Measurements from ENCODE around the gene ANTXR1.

The ANTXR1 gene

GRCh38 chr2:69089998-69090397 lies 77.0 kb downstream of the ANTXR1 start:
- peaks cover 12% of the 10 kb centered on the region for H3K4me1 ChIP-seq (ENCODE audit: insufficient read depth, low read length)
- no peaks in the 10 kb centered on the region for H3K9me3 ChIP-seq (ENCODE audit: low read length)
- no peak overlapping the region for H3K9ac ChIP-seq (ENCODE audit: low read length)
- no peaks in the 10 kb centered on the region for H3K27me3 ChIP-seq (ENCODE audit: control insufficient read depth in 1 of 2, insufficient read depth in 2 of 2, low read length in 2 of 2)
- H3K36me3 ChIP-seq (ENCODE audit: insufficient read depth, low read length) = peaks cover 19% of the 10 kb centered on the region
- H3K27ac ChIP-seq (ENCODE audit: low read depth, low read length) = no peak overlapping the region
- no peak overlapping the region for H3K4me3 ChIP-seq (ENCODE audit: low read depth in 1 of 2, low read length in 2 of 2)

DNA sequence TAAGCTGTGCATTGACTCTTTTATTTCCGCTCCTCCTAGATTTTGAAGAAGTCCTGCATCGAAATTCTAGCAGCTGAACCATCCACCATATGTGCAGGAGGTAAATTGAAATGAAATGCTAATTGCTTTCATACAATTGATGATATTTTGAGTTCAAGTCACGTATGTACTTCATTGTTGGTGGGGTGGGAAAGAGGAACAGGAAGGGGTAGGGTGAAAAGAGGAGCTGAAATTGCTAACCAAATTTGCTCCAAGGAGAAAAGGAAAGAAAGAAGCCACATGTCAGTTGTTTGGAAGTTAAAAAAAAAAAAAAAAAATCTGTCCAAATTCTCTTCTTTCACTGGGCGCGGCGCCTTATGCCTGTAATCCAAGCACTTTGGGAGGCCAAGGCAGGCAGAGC lies 77.8 kb downstream of the ANTXR1 start:
- Histone ChIP-seq H3K27ac (ENCODE audit: low read depth, low read length) (no peak overlapping the region), H3K9ac (ENCODE audit: low read length) (no peak overlapping the region), H3K4me1 (ENCODE audit: insufficient read depth, low read length) (peaks cover 18% of the 10 kb centered on the region), H3K27me3 (ENCODE audit: control insufficient read depth in 1 of 2, insufficient read depth in 2 of 2, low read length in 2 of 2) (no peaks in the 10 kb centered on the region), H3K9me3 (ENCODE audit: low read length) (no peaks in the 10 kb centered on the region), H3K4me3 (ENCODE audit: low read depth in 1 of 2, low read length in 2 of 2) (no peak overlapping the region), H3K36me3 (ENCODE audit: insufficient read depth, low read length) (peaks cover 19% of the 10 kb centered on the region)

DNA sequence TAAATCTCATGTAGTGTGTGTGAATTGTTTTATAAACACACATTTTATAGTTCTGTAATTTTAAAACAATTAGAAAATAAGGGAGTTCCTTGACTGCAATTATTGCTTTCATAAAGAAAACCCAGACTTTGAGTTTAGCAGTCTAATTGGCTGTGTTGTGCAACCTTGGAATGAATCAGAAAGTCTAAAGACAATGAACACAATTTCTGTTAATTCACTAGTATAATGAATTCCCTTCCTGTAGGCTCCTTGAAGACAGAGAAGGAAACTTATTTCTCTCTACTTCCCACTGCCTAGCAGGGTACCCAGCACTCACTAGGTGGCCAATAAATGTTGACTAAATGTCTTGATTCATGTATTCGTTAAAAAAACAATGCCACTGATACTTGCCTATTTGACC lies 79.9 kb downstream of the ANTXR1 start:
- Histone ChIP-seq H3K9ac (ENCODE audit: low read length) (no peak overlapping the region), H3K4me1 (ENCODE audit: insufficient read depth, low read length) (peaks cover 25% of the 10 kb centered on the region), H3K36me3 (ENCODE audit: insufficient read depth, low read length) (peaks cover 19% of the 10 kb centered on the region), H3K27ac (ENCODE audit: low read depth, low read length) (no peak overlapping the region), H3K9me3 (ENCODE audit: low read length) (no peaks in the 10 kb centered on the region), H3K4me3 (ENCODE audit: low read depth in 1 of 2, low read length in 2 of 2) (no peak overlapping the region), H3K27me3 (ENCODE audit: control insufficient read depth in 1 of 2, insufficient read depth in 2 of 2, low read length in 2 of 2) (no peaks in the 10 kb centered on the region)

GRCh38 chr2:69095305-69095704 lies 82.3 kb downstream of the ANTXR1 start:
- Histone ChIP-seq H3K9ac (ENCODE audit: low read length) (no peak overlapping the region), H3K27me3 (ENCODE audit: control insufficient read depth in 1 of 2, insufficient read depth in 2 of 2, low read length in 2 of 2) (no peaks in the 10 kb centered on the region), H3K27ac (ENCODE audit: low read depth, low read length) (no peak overlapping the region)

DNA sequence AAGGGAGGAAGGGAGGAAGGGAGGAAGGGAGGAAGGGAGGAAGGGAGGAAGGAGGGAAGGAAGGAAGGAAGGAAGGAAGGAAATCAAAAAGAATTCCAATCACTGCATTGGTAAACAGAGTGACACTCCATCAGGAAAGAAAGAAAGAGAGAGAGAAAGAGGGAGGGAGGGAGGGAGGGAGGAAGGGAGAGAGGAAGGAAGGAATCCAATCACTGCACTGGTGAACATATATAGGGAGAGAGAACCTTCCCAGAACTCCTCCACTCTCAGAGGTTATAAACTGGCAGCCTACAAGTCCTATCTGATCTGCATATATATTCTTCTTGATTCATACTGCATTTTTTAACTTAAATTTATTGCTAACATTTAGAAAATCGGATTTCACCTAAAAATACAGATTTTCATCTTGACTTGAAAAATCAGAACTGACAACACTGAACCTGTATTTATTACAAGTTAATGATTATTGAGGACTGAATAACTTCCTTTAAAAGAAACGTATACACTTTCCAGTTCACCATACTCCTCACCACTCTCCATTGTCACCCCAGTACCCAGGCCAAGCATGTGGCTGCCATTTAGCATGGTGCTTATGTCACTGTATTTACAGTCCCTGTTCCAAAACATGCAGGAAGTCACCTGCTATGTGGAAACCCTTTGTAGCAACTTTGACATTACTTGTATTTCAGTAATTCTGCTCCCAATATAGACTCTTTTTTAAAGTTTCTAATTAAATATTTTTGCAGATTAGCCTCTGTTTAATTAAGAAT lies 83.5 kb downstream of the ANTXR1 start:
- H3K36me3 ChIP-seq (ENCODE audit: insufficient read depth, low read length) = peaks cover 10% of the 10 kb centered on the region
- H3K27me3 ChIP-seq (ENCODE audit: control insufficient read depth in 1 of 2, insufficient read depth in 2 of 2, low read length in 2 of 2) = no peaks in the 10 kb centered on the region
- peaks cover 25% of the 10 kb centered on the region for H3K4me1 ChIP-seq (ENCODE audit: insufficient read depth, low read length)
- no peak overlapping the region for H3K4me3 ChIP-seq (ENCODE audit: low read depth in 1 of 2, low read length in 2 of 2)
- H3K27ac ChIP-seq (ENCODE audit: low read depth, low read length) = peak overlapping the region; percentile 9
- H3K9ac ChIP-seq (ENCODE audit: low read length) = no peak overlapping the region
- no peaks in the 10 kb centered on the region for H3K9me3 ChIP-seq (ENCODE audit: low read length)

More at GRCh38 chr2:69095305-69095704, 82.3 kb downstream of the ANTXR1 start:
- Histone ChIP-seq H3K36me3 (ENCODE audit: insufficient read depth, low read length) (peaks cover 16% of the 10 kb centered on the region), H3K4me1 (ENCODE audit: insufficient read depth, low read length) (peaks cover 25% of the 10 kb centered on the region), H3K9me3 (ENCODE audit: low read length) (no peaks in the 10 kb centered on the region), H3K4me3 (ENCODE audit: low read depth in 1 of 2, low read length in 2 of 2) (no peak overlapping the region)

GRCh38 chr2:69097148-69097610 lies 84.2 kb downstream of the ANTXR1 start:
- Histone ChIP-seq H3K9ac (ENCODE audit: low read length) (no peak overlapping the region), H3K27ac (ENCODE audit: low read depth, low read length) (peak overlapping the region; percentile 9), H3K36me3 (ENCODE audit: insufficient read depth, low read length) (peaks cover 5% of the 10 kb centered on the region), H3K9me3 (ENCODE audit: low read length) (no peaks in the 10 kb centered on the region), H3K4me3 (ENCODE audit: low read depth in 1 of 2, low read length in 2 of 2) (no peak overlapping the region), H3K27me3 (ENCODE audit: control insufficient read depth in 1 of 2, insufficient read depth in 2 of 2, low read length in 2 of 2) (no peaks in the 10 kb centered on the region), H3K4me1 (ENCODE audit: insufficient read depth, low read length) (peaks cover 25% of the 10 kb centered on the region)

GRCh38 chr2:69097891-69098655 lies 85.1 kb downstream of the ANTXR1 start:
- Histone ChIP-seq H3K36me3 (ENCODE audit: insufficient read depth, low read length) (peaks cover 13% of the 10 kb centered on the region), H3K4me3 (ENCODE audit: low read depth in 1 of 2, low read length in 2 of 2) (no peak overlapping the region), H3K9me3 (ENCODE audit: low read length) (no peaks in the 10 kb centered on the region), H3K9ac (ENCODE audit: low read length) (no peak overlapping the region), H3K27ac (ENCODE audit: low read depth, low read length) (no peak overlapping the region), H3K4me1 (ENCODE audit: insufficient read depth, low read length) (peaks cover 25% of the 10 kb centered on the region), H3K27me3 (ENCODE audit: control insufficient read depth in 1 of 2, insufficient read depth in 2 of 2, low read length in 2 of 2) (no peaks in the 10 kb centered on the region)

GRCh38 chr2:69099541-69099940 lies 86.6 kb downstream of the ANTXR1 start:
- no peak overlapping the region for H3K9ac ChIP-seq (ENCODE audit: low read length)
- H3K27ac ChIP-seq (ENCODE audit: low read depth, low read length) = no peak overlapping the region
- peaks cover 25% of the 10 kb centered on the region for H3K4me1 ChIP-seq (ENCODE audit: insufficient read depth, low read length)
- H3K4me3 ChIP-seq (ENCODE audit: low read depth in 1 of 2, low read length in 2 of 2) = no peak overlapping the region
- no peaks in the 10 kb centered on the region for H3K27me3 ChIP-seq (ENCODE audit: control insufficient read depth in 1 of 2, insufficient read depth in 2 of 2, low read length in 2 of 2)
- H3K36me3 ChIP-seq (ENCODE audit: insufficient read depth, low read length) = peaks cover 17% of the 10 kb centered on the region
- H3K9me3 ChIP-seq (ENCODE audit: low read length) = no peaks in the 10 kb centered on the region

DNA sequence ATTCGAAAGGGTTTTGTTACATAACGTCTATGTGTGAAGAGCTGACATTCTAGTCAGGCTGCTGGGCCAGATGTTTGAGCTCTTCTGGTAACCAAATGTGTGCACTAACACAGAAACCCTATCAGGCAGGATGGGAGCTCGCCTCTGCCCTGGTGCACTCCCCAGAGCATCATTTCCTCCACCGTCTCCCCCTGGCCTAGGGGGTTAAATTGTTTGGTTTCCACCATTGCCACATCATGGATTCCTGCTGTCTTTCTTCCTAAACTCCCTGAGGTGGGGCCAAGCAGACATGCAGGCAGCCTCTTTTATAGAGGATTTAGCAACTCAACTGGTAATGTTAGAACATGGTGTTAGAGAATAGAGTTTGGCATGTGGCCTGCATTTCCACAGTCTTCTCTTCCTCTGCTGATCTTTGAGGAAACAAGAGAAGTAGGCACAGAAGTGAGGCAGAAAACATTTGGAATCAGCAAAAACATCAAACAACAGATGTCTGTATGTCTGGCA lies 87.3 kb downstream of the ANTXR1 start:
- Histone ChIP-seq H3K4me3 (ENCODE audit: low read depth in 1 of 2, low read length in 2 of 2) (no peak overlapping the region), H3K27ac (ENCODE audit: low read depth, low read length) (no peak overlapping the region), H3K9me3 (ENCODE audit: low read length) (no peaks in the 10 kb centered on the region), H3K9ac (ENCODE audit: low read length) (no peak overlapping the region), H3K4me1 (ENCODE audit: insufficient read depth, low read length) (peaks cover 17% of the 10 kb centered on the region), H3K27me3 (ENCODE audit: control insufficient read depth in 1 of 2, insufficient read depth in 2 of 2, low read length in 2 of 2) (no peaks in the 10 kb centered on the region), H3K36me3 (ENCODE audit: insufficient read depth, low read length) (peaks cover 15% of the 10 kb centered on the region)

- Histone ChIP-seq H3K4me1 (ENCODE audit: insufficient read depth, low read length) (peaks cover 8% of the 10 kb centered on the region), H3K9ac (ENCODE audit: low read length) (no peak overlapping the region), H3K27ac (ENCODE audit: low read depth, low read length) (no peak overlapping the region), H3K4me3 (ENCODE audit: low read depth in 1 of 2, low read length in 2 of 2) (no peak overlapping the region), H3K27me3 (ENCODE audit: control insufficient read depth in 1 of 2, insufficient read depth in 2 of 2, low read length in 2 of 2) (no peaks in the 10 kb centered on the region), H3K36me3 (ENCODE audit: insufficient read depth, low read length) (peaks cover 15% of the 10 kb centered on the region), H3K9me3 (ENCODE audit: low read length) (no peaks in the 10 kb centered on the region)
Observed at GRCh38 chr2:69102041-69102593, 89.1 kb downstream of the ANTXR1 start.

DNA sequence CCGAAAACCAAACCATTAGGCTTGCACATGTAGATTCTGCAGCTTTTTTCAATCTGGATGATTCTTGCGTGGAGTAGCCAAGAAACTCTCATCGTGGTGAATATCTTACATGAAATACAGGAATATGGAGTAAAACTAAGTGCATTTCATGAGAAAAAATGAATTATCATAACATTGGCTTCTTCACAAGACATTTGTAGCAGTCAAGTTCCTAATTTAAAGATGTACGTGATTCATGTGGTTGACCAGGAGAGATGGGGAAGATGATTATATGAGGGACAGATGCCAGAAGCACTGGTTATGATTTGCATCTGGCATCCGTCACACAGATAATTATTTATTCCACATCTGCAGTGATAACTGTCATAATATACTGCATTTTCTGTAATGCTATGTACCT lies 90.4 kb downstream of the ANTXR1 start:
- H3K9me3 ChIP-seq (ENCODE audit: low read length) = no peaks in the 10 kb centered on the region
- no peak overlapping the region for H3K9ac ChIP-seq (ENCODE audit: low read length)
- peaks cover 15% of the 10 kb centered on the region for H3K36me3 ChIP-seq (ENCODE audit: insufficient read depth, low read length)
- H3K27me3 ChIP-seq (ENCODE audit: control insufficient read depth in 1 of 2, insufficient read depth in 2 of 2, low read length in 2 of 2) = no peaks in the 10 kb centered on the region
- no peak overlapping the region for H3K4me3 ChIP-seq (ENCODE audit: low read depth in 1 of 2, low read length in 2 of 2)
- no peak overlapping the region for H3K27ac ChIP-seq (ENCODE audit: low read depth, low read length)
- H3K4me1 ChIP-seq (ENCODE audit: insufficient read depth, low read length) = peaks cover 2% of the 10 kb centered on the region
